HG03045 (cell line): Measurements from ENCODE around the gene NUDT14.

Experiments
- ATAC-seq: cut with Tn5 transposase; IDR thresholded peaks from one replicate; pipeline ENCODE4 v1.9.1; 2021; ENCODE audit warnings: mild to moderate bottlenecking, moderate library complexity; ENCODE audit not compliant: unreplicated experiment

NUDT14 gene

DNA sequence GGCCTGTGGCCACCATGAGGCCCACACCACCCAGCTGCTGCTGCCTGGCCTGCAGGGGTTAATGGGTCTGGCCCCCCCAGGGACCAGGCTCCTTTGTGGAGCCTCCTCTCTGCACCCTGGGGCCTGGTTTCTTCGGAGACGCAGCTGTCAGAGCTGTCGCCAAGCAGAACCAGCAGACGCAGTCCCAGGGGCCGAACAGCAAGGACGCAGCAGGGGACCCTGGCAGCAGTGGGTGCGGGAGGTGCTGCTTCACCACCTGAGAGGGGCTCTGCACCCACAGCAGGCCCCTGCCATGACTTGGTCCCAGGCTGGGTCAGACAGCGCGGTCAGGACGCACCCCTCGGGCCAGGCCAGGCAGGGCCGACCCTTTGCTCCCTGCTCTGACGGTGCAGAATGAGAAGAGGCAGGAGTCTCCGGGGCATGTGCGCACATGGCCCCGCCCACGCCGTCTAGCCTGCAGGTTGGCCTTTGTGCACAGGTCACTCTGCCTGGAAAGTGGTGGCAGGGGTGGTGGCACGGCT lies 43.0 kb downstream of the NUDT14 start:
- ATAC-seq: no peak

DNA sequence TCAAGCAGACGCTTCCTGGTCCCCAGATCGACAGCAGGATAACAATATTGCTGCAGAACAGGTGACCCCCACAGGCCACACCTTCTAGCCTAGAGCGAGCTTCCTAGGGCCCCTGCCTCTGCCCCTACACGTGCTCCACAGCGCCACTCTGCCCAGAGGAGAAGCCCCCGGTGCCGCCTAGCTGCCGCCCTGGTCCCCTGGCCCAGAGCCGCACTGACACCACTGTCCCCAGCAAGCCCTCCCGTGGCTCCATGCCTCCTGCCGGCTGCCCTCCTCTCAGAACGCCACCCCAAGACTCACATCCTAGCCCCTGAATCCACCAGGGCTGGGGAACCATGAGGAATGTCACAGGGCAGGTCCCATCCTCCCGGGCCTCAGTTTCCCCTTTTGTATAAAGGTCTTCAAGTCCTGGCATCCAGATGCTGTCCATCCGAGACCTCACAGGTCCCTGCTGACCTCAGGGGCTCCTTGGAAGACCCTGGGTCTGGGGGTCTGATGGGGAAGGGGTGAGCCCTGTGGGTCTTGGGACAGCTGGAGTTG lies 43.6 kb downstream of the NUDT14 start:
- no peak for ATAC-seq

DNA sequence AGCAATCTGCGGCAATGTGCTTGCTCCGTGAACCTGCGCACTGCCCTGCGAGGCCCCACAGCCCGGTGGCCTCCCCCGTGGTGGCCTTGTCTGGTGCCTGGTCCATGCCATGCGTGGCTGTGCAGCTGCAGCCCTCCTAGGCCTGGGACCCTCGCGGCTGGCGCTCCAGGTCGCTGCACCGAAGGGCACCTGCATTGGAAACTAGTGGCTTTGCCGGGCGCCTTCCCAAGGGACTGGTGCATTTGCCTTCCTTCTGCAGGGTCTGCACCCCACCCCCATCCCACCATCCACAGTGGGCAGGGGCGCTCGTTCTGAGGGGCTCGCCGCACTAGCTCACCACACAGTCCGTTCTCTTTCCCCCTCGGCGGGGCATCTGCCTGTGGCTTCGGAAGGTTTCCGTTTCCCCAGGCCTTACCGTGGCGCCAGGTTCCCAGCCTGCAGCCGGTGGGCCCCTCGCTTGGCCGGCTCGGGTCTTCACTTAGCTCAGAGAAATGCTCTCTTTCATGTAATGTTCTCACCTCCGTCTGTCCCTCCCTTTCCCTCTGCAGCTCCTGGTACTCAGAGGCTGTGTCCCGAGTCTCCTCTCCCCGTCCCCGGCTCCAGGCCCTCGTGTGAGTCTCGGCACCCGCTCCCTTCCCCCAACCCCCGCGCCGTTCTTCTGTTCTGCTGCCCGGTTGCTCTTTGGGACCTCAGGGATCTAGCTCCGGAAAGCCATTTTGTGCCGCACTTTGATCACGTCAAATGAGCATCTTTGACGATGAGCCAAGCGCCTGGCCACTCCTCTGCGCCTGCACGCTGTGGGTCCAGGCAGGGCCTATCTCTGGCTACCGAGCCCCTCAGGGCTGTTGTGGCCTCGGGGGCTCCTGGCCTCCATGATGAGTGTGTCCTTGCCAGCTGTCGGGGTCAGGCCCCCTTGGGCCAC lies 44.5 kb downstream of the NUDT14 start:
- no peak for ATAC-seq

DNA sequence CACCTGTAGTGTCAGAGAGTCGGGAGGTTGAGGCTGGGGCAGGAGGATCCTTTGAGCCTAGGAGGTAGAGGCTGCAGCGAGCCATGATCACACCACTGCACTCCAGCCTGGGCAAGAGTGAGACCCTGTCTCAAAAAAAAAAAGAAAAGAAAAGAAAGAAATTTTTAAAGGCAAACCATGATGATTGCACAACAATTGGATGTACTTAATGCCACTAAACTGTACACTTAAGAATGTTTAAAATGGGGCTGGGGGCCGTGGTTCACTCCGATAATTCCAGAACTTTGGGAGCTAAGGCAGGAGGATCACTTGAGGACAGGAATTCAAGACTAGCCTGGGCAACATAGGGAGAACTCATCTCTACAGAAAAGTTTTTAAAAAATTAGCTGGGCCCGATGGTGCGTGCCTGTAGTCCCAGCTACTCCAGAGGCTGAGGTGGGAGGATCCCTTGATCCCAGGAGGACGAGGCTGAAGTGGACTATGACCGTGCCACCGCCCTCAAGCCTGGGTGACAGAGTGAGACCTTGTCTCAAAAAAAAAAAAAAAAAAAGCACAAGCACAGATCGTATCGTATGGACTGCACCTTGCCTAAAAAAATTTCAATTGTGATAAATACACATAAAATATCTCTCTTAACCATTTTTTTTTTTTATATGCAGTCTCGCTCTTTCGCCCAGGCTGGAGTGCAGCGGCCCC lies 45.3 kb downstream of the NUDT14 start:
- ATAC-seq: no peak

DNA sequence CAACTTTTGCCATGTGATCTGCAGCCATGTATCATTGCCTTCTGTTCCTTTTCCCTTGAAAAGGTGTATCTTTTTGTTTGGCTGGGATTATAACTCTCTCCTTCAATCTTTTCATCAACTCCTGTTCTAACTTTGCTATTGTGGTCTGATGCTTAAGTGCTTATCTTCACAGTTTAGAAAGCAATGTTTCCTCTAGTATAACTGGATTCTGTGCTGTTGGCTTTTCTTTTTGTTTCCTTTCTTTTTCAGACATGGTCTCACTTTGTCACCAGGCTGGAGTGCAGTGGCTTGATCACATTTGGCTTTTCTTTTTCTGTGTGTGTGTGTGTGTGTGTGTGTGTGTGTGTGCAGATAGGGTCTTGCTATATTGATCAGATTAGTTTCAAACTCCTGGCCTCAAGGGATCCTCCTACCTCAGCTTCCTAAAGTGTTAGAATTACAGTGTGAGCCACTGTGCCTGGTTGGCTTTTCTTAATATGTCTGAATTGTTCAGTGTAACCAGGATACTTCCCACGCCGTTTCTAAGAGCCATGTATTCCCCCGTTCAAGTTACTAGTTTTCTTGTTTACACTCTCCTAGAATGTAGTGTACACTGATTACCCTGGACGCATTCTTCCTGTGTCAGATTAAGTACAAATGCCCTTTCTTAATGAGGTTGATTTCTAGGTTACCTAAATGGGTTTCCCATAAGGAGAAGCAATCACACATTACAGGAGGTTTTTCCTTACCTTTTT lies 48.0 kb downstream of the NUDT14 start:
- ATAC-seq: no peak

DNA sequence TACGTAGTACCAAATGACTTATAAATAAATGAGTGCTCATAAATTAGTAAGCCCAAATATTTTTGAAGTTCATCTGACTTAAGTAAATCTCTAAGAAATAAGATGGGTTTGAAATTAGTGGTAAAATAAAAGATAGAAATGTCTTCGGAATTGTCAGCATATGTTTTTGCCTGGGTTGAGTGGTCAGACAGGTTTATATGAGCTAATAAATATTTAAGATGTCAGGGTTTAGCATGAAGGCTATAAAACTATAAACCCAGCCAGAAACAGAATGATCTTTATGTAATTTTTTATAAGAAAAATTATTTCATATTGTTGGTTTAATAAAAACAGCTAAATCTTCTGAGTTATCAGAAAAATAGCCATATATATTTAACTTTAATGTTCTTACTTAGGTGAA lies 49.9 kb downstream of the NUDT14 start:
- ATAC-seq: no peak

DNA sequence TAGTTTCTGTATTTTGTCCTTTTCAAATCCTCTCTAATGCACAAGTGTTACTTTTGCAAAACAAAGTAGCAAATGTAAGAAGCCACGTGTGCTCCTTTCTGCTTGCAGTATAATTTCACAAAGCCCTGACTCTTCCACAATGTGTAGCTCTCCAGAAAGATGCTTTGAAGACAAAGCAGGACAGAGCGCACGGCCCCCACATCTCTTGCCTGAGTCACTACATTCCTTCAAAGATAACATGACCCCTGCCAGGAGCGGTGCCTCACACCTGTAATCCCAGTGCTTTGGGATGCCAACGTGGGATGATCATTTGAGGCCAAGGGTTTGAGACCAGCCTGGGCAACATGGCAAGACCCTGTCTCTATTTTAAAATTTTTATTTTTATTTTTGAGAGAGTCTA lies 53.1 kb downstream of the NUDT14 start:
- no peak for ATAC-seq

DNA sequence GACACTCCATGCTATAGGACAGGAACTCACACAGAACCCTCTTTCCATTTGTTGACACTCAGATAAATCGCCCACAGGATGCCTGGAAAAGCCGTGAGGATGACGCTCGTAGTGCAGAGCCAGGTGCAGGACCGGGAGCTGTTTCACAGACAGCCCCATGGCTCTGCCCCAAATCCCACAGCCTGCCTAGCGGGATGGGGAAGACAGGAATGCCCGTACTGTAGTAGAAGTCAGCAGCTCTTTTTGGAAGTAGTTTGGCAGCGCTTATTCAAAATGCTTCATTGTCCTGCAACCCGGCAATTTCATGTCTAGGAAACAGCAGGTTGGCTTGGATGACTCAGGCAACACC lies 54.2 kb downstream of the NUDT14 start:
- ATAC-seq: no peak

DNA sequence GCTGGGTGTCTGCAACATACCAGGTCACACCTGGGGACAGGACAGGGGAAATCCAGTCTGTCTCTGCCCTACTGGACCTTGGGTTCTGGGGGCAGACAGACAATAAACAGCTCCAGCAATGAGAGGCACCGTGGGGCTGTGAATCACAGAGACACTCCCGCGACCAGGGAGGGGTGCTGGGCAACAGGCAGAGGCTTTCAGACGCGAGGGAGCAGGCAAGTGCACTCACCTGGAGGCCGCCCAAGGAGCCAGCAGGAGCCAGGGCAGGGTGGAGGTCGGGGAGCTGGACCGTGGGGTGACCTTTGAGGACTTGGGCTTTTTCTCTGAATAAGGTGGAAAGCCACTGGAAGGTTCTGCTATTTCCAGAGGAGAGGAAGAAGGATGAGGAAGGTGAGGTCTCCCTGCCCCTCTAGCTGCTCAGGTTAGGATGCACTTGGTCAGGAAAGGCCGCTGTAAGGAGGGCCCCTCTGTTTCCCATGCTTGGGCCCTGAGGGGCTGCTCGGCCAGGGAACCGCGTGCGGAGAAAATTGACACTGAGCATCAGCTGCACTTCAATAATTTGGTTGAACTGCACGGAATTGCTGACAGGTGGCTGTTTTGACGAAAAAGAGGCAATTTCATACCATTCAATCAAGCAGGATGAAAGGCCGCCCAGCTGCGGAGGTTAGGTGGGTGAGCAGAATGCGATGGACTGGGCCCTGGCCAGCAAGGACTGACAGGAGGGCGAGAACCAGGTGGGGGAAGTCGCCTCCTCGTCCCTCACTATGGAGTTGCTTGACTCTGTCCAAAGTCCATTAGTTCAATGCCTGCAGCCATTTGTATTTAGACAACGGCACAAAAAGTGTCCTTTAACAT lies 54.8 kb downstream of the NUDT14 start:
- ATAC-seq: no peak

DNA sequence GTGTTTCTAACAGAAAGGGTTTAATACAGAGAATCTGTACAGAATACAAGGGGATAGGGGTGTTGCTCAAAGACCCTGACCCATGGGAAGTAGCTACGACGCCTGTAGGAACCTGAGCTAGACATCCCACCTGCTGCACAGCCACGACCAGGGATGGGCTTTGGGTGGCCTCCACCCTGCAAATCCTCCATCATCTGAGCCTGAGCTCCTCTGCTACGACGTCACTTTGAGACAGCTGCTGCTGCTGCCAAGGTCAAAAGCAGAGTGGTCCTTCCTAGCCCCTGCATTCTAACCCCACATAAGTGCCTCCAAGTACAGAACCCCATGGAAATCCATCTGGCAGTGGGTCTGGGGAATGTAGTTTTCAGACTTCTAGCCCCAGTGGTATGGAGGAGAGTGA lies 56.3 kb downstream of the NUDT14 start:
- ATAC-seq: no peak

DNA sequence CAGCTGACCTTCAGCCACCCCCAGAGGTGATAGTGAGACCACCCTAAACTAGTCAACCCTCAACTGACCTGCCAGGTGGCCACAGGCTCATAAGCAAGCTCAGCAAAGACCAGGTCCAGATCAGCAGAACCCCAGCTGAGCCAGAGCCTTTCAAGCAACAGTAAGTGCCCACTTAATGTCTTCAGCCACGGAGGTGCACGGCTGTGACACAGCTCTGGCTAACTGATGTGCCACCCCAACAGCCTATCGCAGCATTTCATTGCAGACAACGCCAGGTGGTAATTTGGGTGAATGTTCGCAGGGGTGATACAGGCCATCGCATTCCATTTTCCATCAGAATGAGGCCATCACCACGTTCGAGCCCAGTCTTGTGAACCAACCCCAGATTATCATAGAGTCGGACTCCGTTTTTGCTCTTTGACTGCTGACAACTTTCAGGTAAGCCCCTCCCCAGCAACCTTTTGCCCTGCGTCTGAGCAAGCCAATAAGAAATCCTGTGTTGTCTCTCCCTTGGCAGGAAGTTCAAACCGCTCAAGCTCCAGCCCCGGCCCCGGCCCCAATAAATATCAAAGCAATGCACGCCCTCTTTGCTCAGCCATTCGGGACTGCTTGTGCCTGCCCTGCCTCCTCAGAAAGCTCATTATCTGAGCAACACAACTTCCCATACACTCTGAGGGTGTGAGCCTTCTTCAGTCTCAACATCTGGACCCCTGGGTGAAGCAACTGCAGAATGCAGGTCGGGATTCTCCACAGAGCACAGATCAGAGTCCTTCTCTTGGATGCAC lies 56.9 kb downstream of the NUDT14 start:
- ATAC-seq: no peak

DNA sequence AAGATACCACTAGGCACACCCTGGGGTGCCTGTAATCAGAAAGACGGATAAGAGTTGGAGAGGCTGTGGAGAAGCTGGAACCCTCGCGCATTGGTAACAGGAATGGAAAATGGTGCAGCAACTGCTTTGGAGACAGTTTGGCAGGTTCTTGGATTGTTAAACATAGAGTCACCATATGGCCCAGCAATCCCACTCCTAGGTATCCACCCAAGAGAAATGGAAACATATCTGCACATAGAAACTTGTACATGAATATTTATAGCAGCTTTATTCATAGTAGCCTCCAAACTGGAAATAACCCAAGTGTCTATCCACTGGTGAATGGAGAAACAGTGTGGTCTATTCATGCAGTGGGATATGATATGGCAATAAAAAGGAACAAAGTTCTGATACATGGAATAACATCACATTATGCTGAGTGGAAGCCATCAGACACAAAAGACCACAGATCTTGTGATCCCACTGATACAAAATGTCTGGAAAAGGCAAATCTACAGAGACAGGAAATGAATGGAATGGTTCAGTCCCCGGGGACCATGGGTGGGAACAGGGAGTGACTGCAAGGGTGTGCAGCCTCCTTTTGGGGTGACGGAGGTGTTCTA lies 57.9 kb downstream of the NUDT14 start:
- ATAC-seq: no peak
